ENCODE data around the gene ADD1.
A peak's percentile ranks its signal among the peaks of the same experiment; 100 is the strongest.

The ADD1 gene

DNA sequence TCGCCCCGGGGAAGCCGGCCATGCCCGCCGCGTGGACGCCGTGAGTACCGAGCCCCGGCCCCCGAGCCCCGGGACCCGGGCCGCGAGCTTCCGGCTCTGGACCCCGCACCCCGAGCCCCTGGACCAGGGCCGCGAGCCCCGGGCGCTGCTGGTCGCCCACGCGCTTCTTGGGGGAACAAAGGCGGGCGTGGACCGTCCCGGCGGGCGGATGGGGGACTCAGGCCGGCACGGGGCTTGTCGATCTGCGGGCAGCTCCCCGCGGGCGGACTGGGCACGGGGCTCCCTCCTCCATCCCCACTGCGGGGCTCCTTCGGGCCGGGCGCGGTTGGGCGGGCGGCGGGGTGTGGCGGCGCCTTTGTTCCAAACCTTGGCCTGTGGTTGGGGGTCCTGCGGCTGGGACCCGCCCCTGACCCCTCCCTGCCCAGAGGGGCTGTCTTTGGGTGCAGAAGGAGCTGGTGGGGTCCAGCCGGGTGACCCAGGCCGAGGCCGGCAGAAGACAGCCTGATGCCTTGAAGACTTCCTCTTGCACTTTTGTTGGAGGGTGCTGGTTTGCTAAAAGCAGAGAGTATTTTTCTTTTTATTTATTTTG lies 25.2 kb upstream of the ADD1 start:
- peak overlapping the region; percentile 62 for H3K4me3 ChIP-seq (ENCODE audit: control insufficient read depth, low read depth, low read length)
- no peak for TF ChIP-seq CTCF (IDR thresholded peaks at IDR 0.05; ENCODE audit: control insufficient read depth, insufficient read depth, low read depth, low read length, missing control alignments)
- DNase-seq (ENCODE audit: low read depth): no peak

- no peak for DNase-seq (ENCODE audit: low read depth)
- no peak for TF ChIP-seq CTCF (IDR thresholded peaks at IDR 0.05; ENCODE audit: control insufficient read depth, insufficient read depth, low read depth, low read length, missing control alignments)
- H3K4me3 ChIP-seq (ENCODE audit: control insufficient read depth, low read depth, low read length): no peak overlapping the region; the same call in 1 of the 2 replicates
These were observed 24.1 kb upstream of the ADD1 start for GRCh38 chr4:2819244-2820215.

DNA sequence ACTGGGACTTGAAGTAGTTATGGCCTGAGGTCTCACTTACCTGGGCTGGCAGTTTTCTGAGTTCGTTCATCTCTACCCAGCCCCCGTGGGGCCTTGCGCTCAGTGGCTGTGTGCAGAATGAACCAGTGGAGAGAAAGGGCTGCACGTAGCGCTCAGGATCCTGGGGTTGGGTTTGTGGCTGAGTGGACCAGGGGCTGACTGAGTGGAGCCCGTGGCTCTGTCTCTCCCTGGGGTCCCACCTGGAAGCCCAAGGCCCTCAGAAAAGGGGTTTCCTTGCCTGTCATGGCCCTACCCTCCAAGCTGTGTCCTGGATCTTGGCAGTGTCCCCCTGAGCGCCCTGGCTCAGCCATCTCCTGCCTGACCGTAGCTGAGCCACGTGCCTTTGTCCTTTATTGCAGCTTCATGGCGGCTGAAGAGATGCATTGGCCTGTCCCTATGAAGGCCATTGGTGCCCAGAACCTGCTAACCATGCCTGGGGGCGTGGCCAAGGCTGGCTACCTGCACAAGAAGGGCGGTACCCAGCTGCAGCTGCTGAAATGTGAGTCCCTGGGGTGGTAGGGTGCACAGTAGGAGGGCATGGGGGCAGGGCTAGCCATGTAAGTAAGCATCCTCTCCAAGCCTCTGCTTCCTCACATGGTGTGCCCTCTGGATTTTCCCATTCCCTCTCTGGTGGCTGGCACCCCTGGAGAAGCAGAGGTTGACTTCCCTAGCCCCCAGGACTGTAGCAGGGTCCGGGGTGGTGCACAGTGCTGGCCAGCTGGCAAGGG lies 23.2 kb upstream of the ADD1 start:
- no peak for DNase-seq (ENCODE audit: low read depth)
- no peak for TF ChIP-seq CTCF (IDR thresholded peaks at IDR 0.05; ENCODE audit: control insufficient read depth, insufficient read depth, low read depth, low read length, missing control alignments)

GRCh38 chr4:2822461-2823300 lies 21.0 kb upstream of the ADD1 start:
- no peak for TF ChIP-seq CTCF (IDR thresholded peaks at IDR 0.05; ENCODE audit: control insufficient read depth, insufficient read depth, low read depth, low read length, missing control alignments)
- no peak for DNase-seq (ENCODE audit: low read depth)
- no peak overlapping the region for H3K4me3 ChIP-seq (ENCODE audit: control insufficient read depth, low read depth, low read length)

More for the DNA sequence above, 23.2 kb upstream of the ADD1 start:
- no peak overlapping the region for H3K4me3 ChIP-seq (ENCODE audit: control insufficient read depth, low read depth, low read length)

DNA sequence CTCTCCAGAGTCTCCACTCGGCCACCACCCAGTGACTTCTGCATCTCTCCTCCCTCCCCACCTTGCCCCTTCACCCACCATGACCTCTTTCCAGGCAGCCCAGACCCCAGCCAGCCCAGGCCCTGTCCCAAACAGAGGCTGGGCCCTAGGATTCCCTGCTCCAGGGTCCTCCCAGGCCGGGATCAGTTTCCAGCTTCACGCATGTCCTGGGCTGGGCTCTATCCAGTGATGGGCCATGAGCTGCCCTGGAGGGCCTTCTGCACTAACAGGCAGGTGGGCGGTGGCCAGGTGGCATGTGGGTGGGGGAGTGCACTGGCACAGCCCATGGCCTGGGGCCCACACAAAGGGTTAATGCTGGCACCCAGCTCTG lies 20.4 kb upstream of the ADD1 start:
- no peak overlapping the region for H3K4me3 ChIP-seq (ENCODE audit: control insufficient read depth, low read depth, low read length)
- DNase-seq (ENCODE audit: low read depth): no peak
- no peak for TF ChIP-seq CTCF (IDR thresholded peaks at IDR 0.05; ENCODE audit: control insufficient read depth, insufficient read depth, low read depth, low read length, missing control alignments)

Measured in AG09309 (cell line).